NCI-H510A treated with DMSO at 0.1 percent for 48 hours (cell line): Measurements from ENCODE around the gene CENPC.
"Not testable (repeated sequence)": the region's sequence is repeated elsewhere in the genome, so short reads cannot be mapped to it uniquely, and the experiment has no call there.

Experiments used
- DNase-seq: peaks from one replicate; lab custom pipeline; 2025; lab: John Stamatoyannopoulos, UW

Gene CENPC

GRCh38 chr4:67552146-67552792 is 7.0 kb upstream of the CENPC start:
- not testable (repeated sequence) for DNase-seq

DNA sequence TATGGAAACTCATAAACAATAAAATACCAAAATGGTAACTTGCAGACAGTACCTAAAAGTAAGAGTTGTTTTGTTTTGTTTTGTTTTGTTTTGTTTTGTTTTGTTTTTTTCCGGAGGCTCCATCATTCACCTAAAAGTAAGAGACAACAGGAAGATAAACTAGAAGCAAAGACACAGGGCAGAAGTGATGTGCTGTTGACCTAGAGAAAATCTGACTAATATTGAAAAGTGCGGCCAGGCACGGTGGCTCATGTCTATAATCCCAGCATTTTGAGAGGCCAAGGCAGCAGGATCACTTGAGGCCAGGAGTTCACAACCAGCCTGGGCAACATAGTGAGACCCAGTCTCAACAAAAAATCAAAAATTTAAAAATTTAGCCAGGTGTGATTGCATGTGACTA is 5.6 kb upstream of the CENPC start:
- DNase-seq = no peak

GRCh38 chr4:67550451-67550850 is 5.1 kb upstream of the CENPC start:
- no peak for DNase-seq

GRCh38 chr4:67549123-67549522 is 3.8 kb upstream of the CENPC start:
- DNase-seq = peak; percentile 80

DNA sequence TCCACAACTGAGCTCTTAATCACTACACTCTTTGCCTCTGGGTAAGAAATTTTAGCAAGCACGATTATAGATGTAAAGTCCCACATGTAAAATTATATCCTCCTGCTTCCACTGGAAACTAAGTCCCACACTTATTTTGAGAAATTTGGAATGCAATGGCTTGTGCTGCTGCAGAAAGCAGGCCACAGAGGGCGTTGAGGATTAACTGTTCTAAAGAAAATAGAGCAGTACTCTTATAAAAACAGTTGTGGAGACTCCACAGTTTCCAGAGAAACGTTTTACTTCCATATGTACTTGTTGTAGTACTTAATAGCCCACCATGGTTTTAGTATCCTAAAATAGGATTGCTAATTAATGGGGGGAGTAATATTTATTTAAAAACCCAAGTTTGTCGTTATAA is 1.7 kb upstream of the CENPC start:
- no peak for DNase-seq

- DNase-seq = peak; percentile 81
Measured at GRCh38 chr4:67546004-67546356, 677 bp upstream of the CENPC start.

GRCh38 chr4:67542076-67542475 is 3.2 kb downstream of the CENPC start:
- no peak for DNase-seq

DNA sequence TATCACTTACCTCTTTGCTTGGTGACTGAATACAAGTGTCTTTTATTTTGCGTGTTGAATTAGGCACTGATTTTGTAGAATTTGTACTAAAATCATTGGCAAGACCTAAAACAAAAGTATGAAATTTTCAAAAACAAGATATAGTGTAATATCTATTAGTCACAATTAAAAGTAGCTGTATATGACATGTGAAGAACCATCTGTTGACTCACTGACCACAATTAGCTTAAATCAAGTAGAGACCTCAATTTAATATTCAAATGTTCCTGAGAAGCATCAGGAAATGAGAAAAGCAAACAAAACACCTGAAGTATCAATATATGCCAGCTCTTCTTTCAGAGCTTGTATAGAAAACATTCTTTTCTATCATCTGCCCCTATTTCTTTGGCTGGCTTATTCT is 5.5 kb downstream of the CENPC start:
- DNase-seq = no peak

GRCh38 chr4:67535280-67535840 is 9.9 kb downstream of the CENPC start:
- no peak for DNase-seq

DNA sequence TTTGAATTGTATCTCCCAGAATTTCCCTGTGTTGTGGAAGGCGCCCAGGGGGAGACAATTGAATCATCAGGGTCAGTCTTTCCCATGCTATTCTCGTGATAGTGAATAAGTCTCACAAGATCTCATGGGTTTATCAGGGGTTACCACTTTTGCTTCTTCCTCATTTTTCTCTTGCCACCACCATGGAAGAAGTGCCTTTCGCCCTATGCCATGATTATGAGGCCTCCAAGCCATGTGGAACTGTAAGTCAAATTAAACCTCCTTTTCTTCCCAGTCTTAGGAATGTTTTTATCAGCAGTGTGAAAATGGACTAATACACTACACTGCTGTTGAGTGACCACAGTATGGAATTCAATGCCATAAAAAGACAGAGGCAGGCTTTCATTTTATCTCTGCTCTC is 12.2 kb downstream of the CENPC start:
- DNase-seq = no peak

GRCh38 chr4:67532397-67532796 is 12.9 kb downstream of the CENPC start:
- not testable (repeated sequence) for DNase-seq

GRCh38 chr4:67531379-67531962 is 13.8 kb downstream of the CENPC start:
- DNase-seq = peak; percentile 31

DNA sequence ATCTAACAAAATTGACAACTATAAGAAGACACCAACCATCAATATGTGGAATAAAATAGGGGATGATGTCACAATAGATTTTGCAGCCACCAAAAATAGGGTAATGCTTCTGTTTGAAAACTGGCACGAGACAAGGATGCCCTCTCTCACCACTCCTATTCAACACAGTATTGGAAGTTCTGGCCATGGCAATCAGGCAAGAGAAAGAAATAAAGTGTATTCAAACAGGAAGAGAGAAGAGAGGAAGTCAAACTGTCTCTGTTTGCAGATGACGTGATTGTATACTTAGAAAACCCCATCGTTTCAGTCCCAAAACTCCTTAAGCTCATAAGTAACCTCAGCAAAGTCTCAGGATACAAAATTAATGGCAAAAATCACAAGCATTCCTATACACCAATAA is 21.2 kb downstream of the CENPC start:
- DNase-seq = not testable (repeated sequence)

DNA sequence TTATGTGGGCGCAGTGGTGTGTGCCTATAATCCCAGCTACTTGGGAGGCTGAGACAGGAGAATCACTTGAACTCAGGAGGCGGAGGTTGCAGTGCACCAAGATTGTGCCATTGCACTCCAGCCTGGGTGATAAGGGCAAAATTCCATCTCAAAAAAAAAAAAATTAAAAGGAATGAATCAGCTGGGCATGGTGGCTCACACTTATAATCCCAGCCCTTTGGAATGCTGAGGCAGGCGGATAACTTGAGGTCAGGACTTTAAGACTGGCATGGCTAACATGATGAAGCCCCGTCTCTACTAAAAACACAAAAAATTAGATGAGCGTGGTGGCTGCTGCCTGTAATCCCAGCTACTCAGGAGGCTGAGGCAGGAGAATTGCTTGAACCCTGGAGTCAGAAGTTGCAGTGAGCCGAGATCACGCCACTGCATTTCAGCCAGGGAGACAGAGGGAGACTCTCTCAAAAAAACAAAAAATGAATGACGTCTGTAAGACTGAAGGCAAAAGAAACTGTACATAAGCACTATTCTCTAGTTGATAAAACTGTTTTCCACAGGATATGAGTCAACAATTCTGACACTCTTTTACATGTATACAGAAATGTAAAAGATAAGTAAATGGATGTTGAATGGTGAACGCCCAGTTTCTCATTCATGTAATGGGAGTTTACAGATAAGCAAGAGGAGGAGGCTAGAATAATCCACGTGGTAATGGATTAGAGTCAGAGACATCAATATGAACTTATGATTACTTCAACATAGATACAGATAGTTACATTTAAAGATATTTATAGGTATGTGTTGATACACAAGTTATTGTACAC is 22.2 kb downstream of the CENPC start:
- no peak for DNase-seq

DNA sequence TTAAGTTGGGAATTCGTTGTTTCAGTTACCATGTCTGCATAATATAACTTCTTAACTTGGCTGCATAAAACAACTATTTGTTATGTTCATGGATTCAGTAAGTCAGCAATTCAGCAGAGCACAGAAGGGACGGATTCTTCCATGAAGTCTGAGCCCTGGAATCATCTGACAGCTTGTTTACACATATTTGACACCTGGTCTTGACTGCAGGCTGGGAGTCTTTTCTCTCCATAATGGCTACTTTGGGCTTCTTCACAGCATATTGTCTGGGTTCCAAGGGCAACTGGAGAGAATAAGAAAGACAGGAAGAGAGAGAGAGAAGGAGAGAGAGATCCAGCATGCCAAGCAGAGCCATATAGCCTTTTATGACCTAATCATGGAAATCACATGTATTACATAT is 23.1 kb downstream of the CENPC start:
- DNase-seq = no peak

GRCh38 chr4:67521506-67521905 is 23.8 kb downstream of the CENPC start:
- DNase-seq = no peak

DNA sequence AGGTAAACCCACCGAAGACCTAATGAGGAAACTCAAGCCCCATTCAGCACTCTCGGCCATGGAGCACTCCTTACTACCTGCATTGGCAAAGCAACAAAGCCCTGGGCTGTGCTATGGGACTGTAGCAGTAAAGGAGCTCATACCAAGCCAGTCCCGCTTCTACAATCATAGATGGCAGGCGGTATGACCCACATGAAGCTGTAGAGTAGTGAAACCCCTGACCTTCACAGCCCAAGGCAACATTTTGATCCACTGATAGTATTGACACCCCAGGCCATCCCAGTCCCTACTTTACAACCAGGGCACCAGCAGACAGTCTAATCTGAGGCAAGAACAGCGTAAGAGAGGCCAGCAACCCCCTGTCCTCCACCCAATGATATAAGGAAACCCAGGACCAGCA is 25.2 kb downstream of the CENPC start:
- no peak for DNase-seq

GRCh38 chr4:67512501-67512900 is 32.8 kb downstream of the CENPC start:
- DNase-seq = no peak

DNA sequence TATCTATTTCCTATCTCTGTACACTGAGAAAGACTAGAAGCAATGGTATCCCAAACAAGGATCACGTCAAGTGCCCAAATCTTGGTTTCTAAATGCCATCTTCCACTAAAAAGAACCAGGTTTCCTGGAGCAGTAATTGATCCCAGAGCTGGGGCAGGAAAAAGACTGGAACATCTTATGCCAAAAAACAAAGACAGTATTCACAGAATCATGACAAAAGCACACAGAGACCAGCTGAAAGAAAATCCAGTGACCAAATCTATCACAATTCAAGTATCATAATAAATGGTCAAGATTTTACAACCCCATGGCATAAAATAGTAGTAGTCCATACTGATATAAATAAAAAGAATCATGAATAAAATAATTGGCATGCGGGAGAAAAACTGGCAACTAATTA is 44.9 kb downstream of the CENPC start:
- no peak for DNase-seq

DNA sequence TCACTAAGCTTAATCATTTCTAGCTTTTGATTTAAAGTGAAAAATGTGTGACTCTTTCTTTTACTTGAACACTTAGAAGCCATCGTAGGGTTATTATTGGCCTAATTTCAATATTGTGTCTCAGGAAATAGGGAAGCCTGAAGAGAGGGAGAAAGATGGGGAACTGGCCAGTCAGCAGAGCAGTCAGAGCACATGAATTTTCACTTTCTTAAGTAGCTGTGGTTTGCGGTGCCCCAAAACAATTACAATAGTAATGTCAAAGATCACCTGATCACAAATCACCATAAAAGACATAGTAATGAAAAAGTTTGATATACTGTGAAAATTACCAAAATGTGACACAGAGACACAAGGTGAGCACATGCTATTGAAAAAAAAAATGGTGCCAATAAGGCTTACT is 45.5 kb downstream of the CENPC start:
- no peak for DNase-seq

DNA sequence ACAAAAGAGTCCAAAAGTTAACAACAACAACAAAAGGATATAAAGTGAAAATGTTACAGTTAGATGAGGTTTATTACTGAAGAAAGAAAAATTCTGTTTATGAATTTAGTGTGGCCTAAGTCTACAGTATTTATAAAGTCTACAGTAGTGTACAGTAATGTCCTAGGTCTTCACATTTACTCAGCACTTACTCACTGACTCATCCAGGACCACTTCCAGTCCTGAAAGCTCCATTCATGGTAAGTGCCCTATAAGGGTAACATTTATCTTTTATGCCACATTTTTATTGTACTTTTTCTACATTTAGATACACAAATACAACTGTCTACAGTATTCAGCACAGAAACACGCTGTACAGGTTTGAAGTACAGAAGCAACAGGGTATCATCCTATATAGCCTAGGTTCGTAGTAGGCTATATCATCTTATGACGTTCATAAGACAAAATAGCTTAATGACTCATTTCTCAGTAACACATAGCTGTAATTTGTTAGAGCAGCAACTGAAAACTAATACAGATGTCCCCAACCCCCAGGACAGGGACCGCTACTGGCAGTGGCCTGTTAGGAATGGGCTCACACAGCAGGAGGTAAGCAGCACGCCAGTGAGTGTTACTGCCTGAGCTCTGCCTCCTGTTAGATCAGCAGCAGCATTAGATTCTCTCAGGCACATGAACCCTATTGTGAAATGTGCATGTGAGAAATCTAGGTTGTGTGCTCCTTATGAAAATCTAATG is 61.3 kb downstream of the CENPC start:
- no peak for DNase-seq

GRCh38 chr4:67480810-67481209 is 64.5 kb downstream of the CENPC start:
- DNase-seq = no peak
